ENCODE measurements around the gene SAMM50.

- TF ChIP-seq CTCF (IDR thresholded peaks at IDR 0.05): no peak
- no peak for TF ChIP-seq POLR2A (IDR thresholded peaks at IDR 0.05)
- TF ChIP-seq POLR2AphosphoS5 (IDR thresholded peaks at IDR 0.05): no peak
These were observed 40.5 kb downstream of the SAMM50 start for GRCh38 chr22:43995798-43996169.
